ENCODE data around the gene CSMD2.

The CSMD2 gene

GRCh38 chr1:33464552-33464951, 700.5 kb downstream of the CSMD2 start:
- DNase-seq: no peak
